Karpas-422 (cell line): Measurements from ENCODE around the gene TRMT5. TPM values are rescaled to one million over a fixed set of nuclear protein-coding genes. Genes with fewer than 3 reads are reported as not detected.

Source experiments
- DNase-seq: peaks from one replicate; pipeline ENCODE4 v3.0.0-alpha.2; 2015
- H2AFZ ChIP-seq: fragments of 200-600 bp; sonication (generic); 2 replicates; pipeline ENCODE4 v1.6.1; 2014; ENCODE audit warnings: antibody characterized with exemption, low read length, mixed read lengths
- H3K27ac ChIP-seq: fragments of 200-600 bp; sonication (generic); 2 replicates; pipeline ENCODE4 v1.5.1; 2014; ENCODE audit warnings: mild to moderate bottlenecking, low read length, moderate library complexity
- H3K27me3 ChIP-seq: fragments of 200-600 bp; sonication (generic); 2 replicates; pipeline ENCODE4 v1.6.1; 2014; ENCODE audit warnings: low read length, mixed read lengths
- H3K36me3 ChIP-seq: fragments of 200-600 bp; sonication (generic); 2 replicates; pipeline ENCODE4 v1.6.1; 2014; ENCODE audit warnings: low read length, mixed read lengths; ENCODE audit not compliant: insufficient read depth
- H3K4me1 ChIP-seq: fragments of 200-600 bp; sonication (generic); 2 replicates; pipeline ENCODE4 v1.6.1; 2014; ENCODE audit warnings: mild to moderate bottlenecking, low read length, mixed read lengths
- H3K4me2 ChIP-seq: fragments of 200-600 bp; sonication (generic); 2 replicates; pipeline ENCODE4 v1.6.1; 2014; ENCODE audit warnings: low read length, low read depth, mild to moderate bottlenecking; ENCODE audit not compliant: poor library complexity, severe bottlenecking
- H3K4me3 ChIP-seq: fragments of 200-600 bp; sonication (generic); 2 replicates; pipeline ENCODE4 v1.5.1; 2014; ENCODE audit warnings: mild to moderate bottlenecking, antibody characterized with exemption, low read length, mixed read lengths
- H3K79me2 ChIP-seq: fragments of 200-600 bp; sonication (generic); 2 replicates; pipeline ENCODE4 v1.6.1; 2014; ENCODE audit warnings: mild to moderate bottlenecking, low read length, mixed read lengths
- H3K9ac ChIP-seq: fragments of 200-600 bp; sonication (generic); 2 replicates; pipeline ENCODE4 v1.6.0; 2014; ENCODE audit warnings: low read length
- H3K9me2 ChIP-seq: fragments of 200-600 bp; sonication (generic), shearing (Covaris generic); replicated peaks from 2 replicates; pipeline ENCODE4 v1.6.0; 2014; ENCODE audit warnings: mild to moderate bottlenecking, low read length, moderate library complexity; ENCODE audit not compliant: insufficient read depth
- H3K9me3 ChIP-seq: fragments of 300-700, 200-600 bp; sonication (generic); 2 replicates; pipeline ENCODE4 v1.6.1; 2014; ENCODE audit warnings: low read length, mixed read lengths
- H4K20me1 ChIP-seq: fragments of 200-600 bp; sonication (generic); 2 replicates; pipeline ENCODE4 v1.6.1; 2014; ENCODE audit warnings: mild to moderate bottlenecking, antibody characterized with exemption, low read length, low read depth; ENCODE audit not compliant: insufficient read depth
- small RNA-seq: library from RNA; depleted of rRNA; stranded (forward); fragments of <200 nt; gene quantifications from one replicate; pipeline ENCODE3, GENCODE V24; 2014
- total RNA-seq: library from RNA; depleted of rRNA; stranded (reverse); fragments of >200 nt; shearing (Covaris generic); gene quantifications from 2 replicates; pipeline ENCODE4 v1.2.3, GENCODE V29; 2014; ENCODE audit warnings: low replicate concordance; rRNA removed

The TRMT5 gene
- total RNA-seq, 1 experiment from 2014 or later = 30.5 TPM

- H3K79me2 ChIP-seq = peaks cover 67% of the 10 kb centered on the region
- no peak for DNase-seq
- no peak overlapping the region for H2AFZ ChIP-seq
- H3K9ac ChIP-seq = no peak overlapping the region
- H3K4me3 ChIP-seq = no peak overlapping the region
- H3K36me3 ChIP-seq = peaks cover 9% of the 10 kb centered on the region
- peaks cover 14% of the 10 kb centered on the region for H3K4me1 ChIP-seq
- no peaks in the 10 kb centered on the region for H3K27me3 ChIP-seq
- H4K20me1 ChIP-seq = no peaks in the 10 kb centered on the region
- peaks cover 5% of the 10 kb centered on the region; the same call in 1 of the 2 replicates for H3K9me3 ChIP-seq
- H3K9me2 ChIP-seq = no peaks in the 10 kb centered on the region
- H3K4me2 ChIP-seq = no peak overlapping the region
- no peak overlapping the region for H3K27ac ChIP-seq
Observed at GRCh38 chr14:60935319-60935718, 45.6 kb downstream of the TRMT5 start.

GRCh38 chr14:60933920-60934655 lies 46.8 kb downstream of the TRMT5 start:
- Histone ChIP-seq H3K9me3 (peaks cover 5% of the 10 kb centered on the region; the same call in 1 of the 2 replicates), H2AFZ (no peak overlapping the region), H3K4me1 (peaks cover 22% of the 10 kb centered on the region), H3K9me2 (no peaks in the 10 kb centered on the region), H3K36me3 (peaks cover 9% of the 10 kb centered on the region), H3K27ac (no peak overlapping the region), H3K4me2 (no peak overlapping the region), H4K20me1 (no peaks in the 10 kb centered on the region), H3K9ac (no peak overlapping the region), H3K79me2 (peaks cover 69% of the 10 kb centered on the region), H3K27me3 (no peaks in the 10 kb centered on the region), H3K4me3 (no peak overlapping the region)
- no peak for DNase-seq

GRCh38 chr14:60931218-60931617 lies 49.7 kb downstream of the TRMT5 start:
- Histone ChIP-seq H3K36me3 (peaks cover 9% of the 10 kb centered on the region), H3K9me3 (peaks cover 5% of the 10 kb centered on the region; the same call in 1 of the 2 replicates), H3K4me3 (no peak overlapping the region), H4K20me1 (no peaks in the 10 kb centered on the region), H3K79me2 (peaks cover 90% of the 10 kb centered on the region), H3K9ac (no peak overlapping the region), H3K27me3 (no peaks in the 10 kb centered on the region), H3K4me2 (no peak overlapping the region), H3K9me2 (no peaks in the 10 kb centered on the region), H3K4me1 (peaks cover 22% of the 10 kb centered on the region), H3K27ac (peak overlapping the region; percentile 48), H2AFZ (no peak overlapping the region)
- no peak for DNase-seq

- H3K4me2 ChIP-seq = no peak overlapping the region
Observed at GRCh38 chr14:60926002-60926401, 54.9 kb downstream of the TRMT5 start.

DNA sequence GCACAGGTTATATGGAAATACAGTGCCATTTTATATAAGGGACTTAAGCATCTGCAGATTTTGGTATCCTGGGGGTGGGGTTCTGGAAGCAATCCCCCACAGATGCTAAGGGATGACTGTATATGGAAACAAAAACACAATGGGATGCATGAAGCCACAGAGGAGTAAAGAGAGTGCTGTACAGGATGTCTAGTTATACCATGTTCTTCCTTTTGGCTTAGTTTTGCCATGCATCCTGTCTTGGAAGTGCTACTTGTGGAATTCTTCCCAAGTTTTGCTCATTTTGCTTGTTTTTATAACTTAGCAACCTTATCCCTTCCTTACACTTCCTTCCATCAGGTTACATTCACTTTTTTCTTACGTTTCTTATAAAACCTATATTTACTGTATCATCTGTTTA lies 55.6 kb downstream of the TRMT5 start:
- Histone ChIP-seq H3K4me3 (no peak overlapping the region), H3K36me3 (no peaks in the 10 kb centered on the region), H3K9ac (no peak overlapping the region), H3K9me2 (no peaks in the 10 kb centered on the region), H3K4me2 (no peak overlapping the region), H3K27ac (no peak overlapping the region), H2AFZ (no peak overlapping the region), H3K9me3 (no peaks in the 10 kb centered on the region), H3K27me3 (no peaks in the 10 kb centered on the region), H3K79me2 (peaks cover 88% of the 10 kb centered on the region), H3K4me1 (peaks cover 14% of the 10 kb centered on the region), H4K20me1 (no peaks in the 10 kb centered on the region)
- no peak for DNase-seq

More at GRCh38 chr14:60926002-60926401, 54.9 kb downstream of the TRMT5 start:
- no peak overlapping the region for H2AFZ ChIP-seq
- no peaks in the 10 kb centered on the region for H3K9me2 ChIP-seq
- H3K36me3 ChIP-seq = no peaks in the 10 kb centered on the region
- H4K20me1 ChIP-seq = no peaks in the 10 kb centered on the region
- no peak overlapping the region for H3K4me3 ChIP-seq
- H3K79me2 ChIP-seq = peaks cover 88% of the 10 kb centered on the region
- no peak overlapping the region for H3K9ac ChIP-seq
- H3K27ac ChIP-seq = no peak overlapping the region
- no peak for DNase-seq
- H3K4me1 ChIP-seq = peaks cover 21% of the 10 kb centered on the region
- no peaks in the 10 kb centered on the region for H3K27me3 ChIP-seq
- H3K9me3 ChIP-seq = no peaks in the 10 kb centered on the region

- H3K27me3 ChIP-seq = no peaks in the 10 kb centered on the region
- no peaks in the 10 kb centered on the region for H3K9me2 ChIP-seq
- no peaks in the 10 kb centered on the region for H4K20me1 ChIP-seq
- H3K9ac ChIP-seq = no peak overlapping the region
- DNase-seq = no peak
- H3K27ac ChIP-seq = no peak overlapping the region
- no peak overlapping the region for H3K4me3 ChIP-seq
- H3K79me2 ChIP-seq = peaks cover 92% of the 10 kb centered on the region
- no peaks in the 10 kb centered on the region for H3K36me3 ChIP-seq
- no peaks in the 10 kb centered on the region for H3K9me3 ChIP-seq
- H3K4me2 ChIP-seq = no peak overlapping the region
- no peak overlapping the region for H2AFZ ChIP-seq
- H3K4me1 ChIP-seq = peaks cover 6% of the 10 kb centered on the region; the same call in 1 of the 2 replicates
Observed at GRCh38 chr14:60922050-60922449, 58.8 kb downstream of the TRMT5 start.

Small RNA genes lying within 50 kb of the gene (small RNA-seq; reads per million reads assigned to genes)
- gene RNU6-398P = not detected

Other genes starting within 250 kb of the TRMT5 start
- 166 and 230 TPM in 2 replicates for gene MNAT1, start 246.3 kb downstream of the TRMT5 start, total RNA-seq
- 96.8 and 141 TPM in 2 replicates for gene SLC38A6, start 166 bp upstream of the TRMT5 start, total RNA-seq